HL-60/S4 treated with retinoic acid at 250 ng/mL for 4 days and 3 days (cell line): Measurements from ENCODE around the gene MEGF8.
"Not testable (repeated sequence)": the region's sequence is repeated elsewhere in the genome, so short reads cannot be mapped to it uniquely, and the experiment has no call there.

Source experiments
- in situ Hi-C: fragments of 300-500 bp; cut with MboI; formaldehyde crosslinking; loops from 2 replicates; pipeline ENCODE4 v1.7.0; 2022; ENCODE audit warnings: low sequenced_read_pairs

MEGF8 gene

GRCh38 chr19:42328854-42329253 lies 3.4 kb downstream of the MEGF8 start:
- in situ Hi-C loops, result no loop called here

- in situ Hi-C loops, result no loop called here
Observed at GRCh38 chr19:42330241-42330711, 4.8 kb downstream of the MEGF8 start.

- in situ Hi-C loops, result not testable (repeated sequence)
Observed at GRCh38 chr19:42331333-42331732, 5.9 kb downstream of the MEGF8 start.

- in situ Hi-C loops, result no loop called here
Observed at GRCh38 chr19:42332059-42332458, 6.6 kb downstream of the MEGF8 start.

GRCh38 chr19:42333018-42333417 lies 7.6 kb downstream of the MEGF8 start:
- in situ Hi-C loops, result no loop called here

GRCh38 chr19:42333975-42334696 lies 8.7 kb downstream of the MEGF8 start:
- in situ Hi-C loops, result no loop called here

- in situ Hi-C loops, result no loop called here
Observed at GRCh38 chr19:42334697-42335373, 9.4 kb downstream of the MEGF8 start.

- in situ Hi-C loops, result no loop called here
Observed at GRCh38 chr19:42335374-42335936, 10.0 kb downstream of the MEGF8 start.

- in situ Hi-C loops, result no loop called here
Observed at GRCh38 chr19:42335971-42336370, 10.5 kb downstream of the MEGF8 start.

GRCh38 chr19:42339126-42339860 lies 13.9 kb downstream of the MEGF8 start:
- in situ Hi-C loops, result not testable (repeated sequence)

- in situ Hi-C loops, result not testable (repeated sequence)
Observed at GRCh38 chr19:42339922-42340321, 14.5 kb downstream of the MEGF8 start.

GRCh38 chr19:42343344-42344110 lies 18.1 kb downstream of the MEGF8 start:
- in situ Hi-C loops, result no loop called here

GRCh38 chr19:42344336-42344893 lies 19.0 kb downstream of the MEGF8 start:
- in situ Hi-C loops, result no loop called here

- in situ Hi-C loops, result no loop called here
Observed at GRCh38 chr19:42345191-42345812, 19.9 kb downstream of the MEGF8 start.

GRCh38 chr19:42348211-42348610 lies 22.8 kb downstream of the MEGF8 start:
- in situ Hi-C loops, result no loop called here

GRCh38 chr19:42349378-42350107 lies 24.1 kb downstream of the MEGF8 start:
- in situ Hi-C loops, result no loop called here

- in situ Hi-C loops, result no loop called here
Observed at GRCh38 chr19:42350417-42350816, 25.0 kb downstream of the MEGF8 start.

- in situ Hi-C loops, result no loop called here
Observed at GRCh38 chr19:42351079-42351735, 25.8 kb downstream of the MEGF8 start.
